Hypothalamus (tissue), 51 donors: ENCODE measurements around the gene CD2AP.
"Not testable (repeated sequence)": the region's sequence is repeated elsewhere in the genome, so short reads cannot be mapped to it uniquely, and the experiment has no call there.

ENCODE experiments used
- DNase-seq, 51 donors: peaks; one replicate each; lab custom pipeline; 2025; lab: John Stamatoyannopoulos, UW

CD2AP gene, protein sequence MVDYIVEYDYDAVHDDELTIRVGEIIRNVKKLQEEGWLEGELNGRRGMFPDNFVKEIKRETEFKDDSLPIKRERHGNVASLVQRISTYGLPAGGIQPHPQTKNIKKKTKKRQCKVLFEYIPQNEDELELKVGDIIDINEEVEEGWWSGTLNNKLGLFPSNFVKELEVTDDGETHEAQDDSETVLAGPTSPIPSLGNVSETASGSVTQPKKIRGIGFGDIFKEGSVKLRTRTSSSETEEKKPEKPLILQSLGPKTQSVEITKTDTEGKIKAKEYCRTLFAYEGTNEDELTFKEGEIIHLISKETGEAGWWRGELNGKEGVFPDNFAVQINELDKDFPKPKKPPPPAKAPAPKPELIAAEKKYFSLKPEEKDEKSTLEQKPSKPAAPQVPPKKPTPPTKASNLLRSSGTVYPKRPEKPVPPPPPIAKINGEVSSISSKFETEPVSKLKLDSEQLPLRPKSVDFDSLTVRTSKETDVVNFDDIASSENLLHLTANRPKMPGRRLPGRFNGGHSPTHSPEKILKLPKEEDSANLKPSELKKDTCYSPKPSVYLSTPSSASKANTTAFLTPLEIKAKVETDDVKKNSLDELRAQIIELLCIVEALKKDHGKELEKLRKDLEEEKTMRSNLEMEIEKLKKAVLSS

DNA sequence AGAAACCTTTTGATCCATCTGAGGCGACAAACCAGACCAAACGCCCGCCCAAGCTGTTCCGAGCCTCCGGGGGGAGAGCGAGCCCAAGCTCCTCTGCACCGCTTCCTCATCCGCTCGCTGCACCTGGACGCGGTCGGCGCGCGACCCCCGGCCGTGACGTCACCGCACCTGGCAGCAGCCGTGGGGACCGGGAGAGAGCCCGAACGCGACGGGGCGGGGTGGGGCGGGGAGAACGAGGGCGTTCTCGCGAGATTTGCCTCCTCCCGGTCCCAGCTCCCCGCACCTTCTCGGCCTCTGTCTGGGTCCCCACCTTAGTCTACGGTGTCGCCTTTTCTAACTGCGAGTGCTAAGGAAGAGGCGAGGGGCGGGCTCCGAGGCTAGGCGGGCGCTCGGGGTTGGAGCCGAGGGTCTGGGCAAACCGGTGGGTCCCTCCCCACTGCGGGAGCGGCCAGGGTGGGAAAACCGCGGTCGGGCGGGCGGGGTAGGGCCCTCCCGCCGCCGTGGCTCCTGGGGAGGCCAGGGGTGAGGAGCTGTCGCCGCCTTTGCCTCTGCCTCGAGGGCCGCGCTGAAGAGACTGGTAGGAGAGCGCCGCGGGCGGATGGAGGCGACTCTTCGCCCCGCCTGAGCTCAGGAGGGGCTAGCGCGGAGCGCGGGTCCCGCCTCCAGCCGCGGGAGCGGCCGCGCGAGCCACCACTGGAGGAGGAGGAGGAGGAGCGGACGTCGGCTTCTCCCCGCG lies at the start of gene CD2AP:
Gene CD2AP (plus strand): TSS at position 293 of the 736 bp plus-strand sequence. CDS start 456 bp downstream, outside the sequence.
- peak; percentile 7 to 87 (median 69) for DNase-seq

DNA sequence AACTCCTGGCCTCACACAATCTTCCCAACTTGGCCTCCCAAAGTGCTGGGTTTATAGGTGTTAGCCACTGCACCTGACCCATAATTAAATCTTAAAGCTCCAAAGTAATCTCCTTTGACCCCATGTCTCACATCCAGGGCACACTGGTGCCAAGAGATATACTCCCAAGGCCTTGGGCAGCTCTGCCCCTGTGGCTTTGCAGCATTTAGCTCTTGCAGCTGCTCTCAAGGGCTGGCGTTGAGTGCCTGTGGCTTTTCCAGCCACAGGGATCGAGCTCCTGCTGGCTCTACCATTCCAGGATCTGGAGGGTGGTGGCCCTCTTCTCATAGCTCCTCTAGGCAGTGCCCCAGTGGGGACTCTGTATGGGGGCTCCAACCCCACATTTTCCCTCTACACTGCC lies 49.3 kb upstream of the CD2AP start:
- no peak for DNase-seq

DNA sequence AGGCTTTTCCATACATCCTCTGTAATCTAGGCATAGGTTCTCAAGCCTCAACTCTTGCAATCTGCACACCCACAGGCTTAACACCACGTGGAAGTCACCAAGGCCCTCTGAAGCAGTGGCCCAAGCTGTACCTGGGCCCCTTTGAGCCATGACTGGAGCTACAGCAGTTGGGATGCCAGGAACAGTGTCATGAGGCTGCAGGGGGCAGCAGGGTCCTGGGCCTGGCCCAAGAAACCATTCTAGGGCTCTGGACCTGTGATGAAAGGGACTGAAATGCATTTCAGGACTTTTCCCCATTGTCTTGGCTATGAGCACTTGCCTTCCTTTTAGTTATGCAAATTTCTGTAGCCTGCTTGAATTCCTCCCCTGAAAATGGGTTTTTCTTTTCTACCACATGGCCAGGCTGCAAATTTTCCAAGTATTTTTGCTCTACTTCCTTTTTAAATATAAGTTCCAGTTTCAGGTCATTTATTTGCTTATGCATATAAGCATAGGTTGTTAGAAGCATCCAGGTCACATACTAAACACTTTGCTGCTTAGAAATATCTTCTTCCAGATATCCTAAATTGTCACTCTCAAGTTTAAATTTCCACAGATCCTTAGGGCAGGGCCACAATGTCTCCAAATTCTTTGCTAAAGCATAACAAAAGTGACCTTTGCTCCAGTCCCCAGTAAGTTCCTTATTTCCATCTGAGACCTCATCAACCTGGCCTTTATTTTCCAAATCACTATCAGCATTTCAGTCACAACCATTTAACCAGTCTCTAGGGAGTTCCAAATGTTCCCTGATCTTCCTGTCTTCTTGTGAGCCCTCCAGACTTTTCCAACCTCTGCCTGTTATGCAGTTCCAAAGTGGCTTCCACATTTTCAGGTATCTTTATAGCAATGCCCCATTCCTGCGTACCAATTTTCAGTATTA lies 48.6 kb upstream of the CD2AP start:
- DNase-seq = no peak

DNA sequence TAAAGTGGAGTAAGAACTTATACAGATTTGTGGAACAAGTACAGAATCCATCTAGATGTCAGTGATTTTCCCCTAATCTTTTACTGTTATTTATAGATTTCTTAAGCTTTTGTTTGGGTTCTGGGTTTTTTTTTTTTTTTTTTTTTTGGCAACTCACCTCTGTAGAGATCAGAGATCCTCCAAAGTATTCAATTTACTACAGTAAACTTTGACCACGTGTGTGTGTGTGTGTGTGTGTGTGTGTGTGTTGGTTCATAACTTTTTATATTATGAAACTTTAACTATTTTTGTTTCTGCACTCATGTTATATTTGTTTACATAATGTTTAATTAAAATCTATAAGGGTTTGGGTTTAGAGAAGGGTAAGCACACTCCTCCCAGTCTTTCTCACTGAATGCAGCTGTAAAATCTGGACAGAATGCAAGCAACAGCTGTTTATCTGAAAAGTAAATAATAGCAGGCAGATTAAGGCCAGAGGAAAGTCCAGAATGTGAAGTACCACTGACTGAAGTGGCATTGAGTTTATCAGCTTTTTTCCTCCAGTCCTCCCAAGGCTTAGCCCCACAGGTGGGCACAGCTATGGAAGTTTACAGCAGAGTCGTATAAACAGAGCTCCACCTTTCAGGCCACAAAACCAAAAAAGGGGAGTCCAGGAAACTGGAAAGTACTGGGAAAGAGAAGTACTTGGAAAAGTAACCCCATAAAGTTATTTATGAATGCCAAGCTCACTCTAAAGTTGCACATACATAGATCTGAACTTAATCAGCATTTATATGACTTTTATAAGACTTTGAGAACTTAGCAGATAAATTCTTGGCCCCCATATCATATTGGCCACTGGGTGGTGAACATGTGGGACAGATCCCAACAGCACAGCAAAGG lies 43.0 kb upstream of the CD2AP start:
- DNase-seq = no peak

DNA sequence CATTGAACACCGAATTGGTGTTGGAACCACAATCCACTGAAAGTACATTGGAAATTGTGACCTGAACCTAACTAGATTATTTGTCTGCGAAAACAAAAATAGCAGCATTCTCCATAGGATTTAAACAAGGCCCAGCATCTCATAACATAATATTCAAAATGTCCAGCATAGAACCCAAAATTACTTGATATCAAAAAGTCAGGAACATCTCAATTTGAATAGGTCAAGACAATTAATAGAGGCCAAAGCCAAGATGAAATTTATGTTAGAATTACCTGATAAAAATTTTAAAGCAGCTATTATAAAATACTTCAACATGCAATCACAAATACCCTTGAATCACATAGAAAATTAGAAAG lies 42.4 kb upstream of the CD2AP start:
- no peak for DNase-seq

DNA sequence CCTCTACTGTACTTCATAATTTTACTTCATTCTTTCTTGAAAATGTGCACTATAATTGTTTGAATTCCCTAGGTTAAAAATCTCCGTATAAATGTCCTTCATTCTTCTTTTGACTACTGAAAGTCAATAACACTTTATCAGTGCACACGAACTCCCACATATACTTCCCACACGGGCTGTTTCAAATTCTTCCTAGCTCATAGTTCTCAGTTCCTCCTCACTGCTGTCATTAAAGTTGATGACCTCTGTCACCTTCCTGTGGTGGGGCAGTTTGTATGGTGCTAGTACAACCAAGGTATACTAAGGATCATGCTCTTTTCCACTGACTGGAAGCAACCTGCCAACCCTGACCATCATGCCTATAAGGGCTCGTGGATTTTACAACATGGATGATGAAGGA lies 40.0 kb upstream of the CD2AP start:
- DNase-seq = no peak

DNA sequence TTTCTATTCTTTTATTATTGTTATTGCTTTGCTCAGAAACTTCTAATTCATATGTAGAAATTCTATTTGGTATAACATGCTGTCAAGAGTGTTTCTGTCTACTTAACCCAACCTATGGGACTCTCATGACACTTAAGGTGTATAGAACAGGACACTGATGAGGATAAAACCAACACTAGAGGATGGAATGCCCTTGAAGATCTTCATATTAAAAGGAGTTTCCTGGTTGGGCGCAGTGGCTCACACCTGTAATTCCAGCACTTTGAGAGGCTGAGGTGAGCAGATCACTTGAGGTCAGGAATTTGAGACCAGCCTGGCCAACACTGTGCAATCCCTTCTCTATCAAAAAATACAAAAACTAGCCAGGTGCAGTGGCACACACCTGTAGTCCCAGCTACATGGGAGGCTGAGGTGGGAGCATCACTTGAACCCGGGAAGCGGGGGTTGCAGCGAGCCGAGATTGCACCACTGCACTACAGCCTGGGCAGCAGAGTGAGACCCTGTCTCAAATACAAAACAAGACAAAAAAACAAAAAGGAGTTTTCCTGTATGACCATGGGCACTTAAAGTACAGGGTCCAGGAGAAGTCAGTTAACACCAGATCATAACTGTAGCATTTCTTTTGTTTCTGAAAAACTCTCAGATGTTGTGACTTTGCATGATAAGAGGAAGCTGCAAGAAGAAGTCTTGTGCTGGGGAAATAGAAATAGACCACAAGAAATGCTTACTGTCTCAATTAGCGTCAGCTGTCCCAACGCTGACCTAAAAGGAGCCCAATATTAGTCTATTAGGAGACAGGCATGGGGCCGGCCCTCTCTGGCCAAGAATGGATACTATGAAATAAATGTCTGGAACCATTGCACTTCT lies 38.9 kb upstream of the CD2AP start:
- DNase-seq = no peak

DNA sequence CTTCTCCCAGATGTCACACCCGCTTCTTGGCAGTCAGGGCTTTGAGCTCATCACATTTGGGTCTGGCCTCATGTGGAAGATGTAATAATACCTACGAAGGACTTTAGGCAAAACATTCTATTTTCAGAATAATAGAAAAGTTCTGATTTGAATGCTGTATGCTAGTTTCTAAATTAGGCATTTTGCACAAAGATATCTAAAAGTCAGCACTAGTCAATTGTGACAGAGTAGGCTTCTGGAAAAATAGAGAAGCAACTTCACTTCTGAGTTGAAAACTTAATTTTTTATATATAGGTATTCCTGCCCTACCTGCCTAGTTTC lies 38.3 kb upstream of the CD2AP start:
- no peak for DNase-seq

DNA sequence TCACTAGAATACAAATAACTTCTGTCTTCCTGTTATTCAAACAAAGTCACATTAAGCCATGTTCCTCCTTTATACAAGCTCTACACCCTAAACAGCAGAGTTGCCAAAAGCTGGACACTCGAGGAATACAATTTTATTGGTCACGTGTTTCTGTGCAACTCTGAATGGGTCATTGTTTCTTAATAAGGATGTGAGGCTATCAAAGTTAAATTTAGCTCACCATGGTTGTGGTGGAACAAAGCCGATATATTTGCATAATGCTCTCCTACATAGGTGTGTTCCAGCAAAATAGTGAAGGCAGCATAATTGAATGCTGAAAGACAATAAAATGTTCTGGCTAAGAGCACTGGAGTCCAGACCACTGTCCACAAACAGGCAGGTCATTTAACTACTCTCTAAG lies 36.9 kb upstream of the CD2AP start:
- DNase-seq = no peak

DNA sequence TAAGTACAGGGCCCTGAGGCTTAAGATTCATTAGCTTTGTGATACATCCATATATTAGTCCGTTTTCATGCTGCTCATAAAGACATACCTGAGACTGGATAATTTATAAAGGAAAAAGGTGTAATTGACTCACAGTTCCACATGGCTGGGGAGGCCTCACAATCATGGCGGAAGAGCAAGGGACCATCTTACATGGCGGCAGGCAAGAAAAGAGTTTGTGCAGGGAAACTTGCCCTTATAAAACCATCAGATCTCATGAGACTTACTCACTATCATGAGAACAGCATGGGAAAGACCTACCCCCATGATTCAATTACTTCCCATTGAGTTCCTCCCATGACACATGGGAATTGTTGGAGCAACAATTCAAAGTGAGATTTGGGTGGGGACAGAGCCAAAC lies 32.6 kb upstream of the CD2AP start:
- not testable (repeated sequence) for DNase-seq

DNA sequence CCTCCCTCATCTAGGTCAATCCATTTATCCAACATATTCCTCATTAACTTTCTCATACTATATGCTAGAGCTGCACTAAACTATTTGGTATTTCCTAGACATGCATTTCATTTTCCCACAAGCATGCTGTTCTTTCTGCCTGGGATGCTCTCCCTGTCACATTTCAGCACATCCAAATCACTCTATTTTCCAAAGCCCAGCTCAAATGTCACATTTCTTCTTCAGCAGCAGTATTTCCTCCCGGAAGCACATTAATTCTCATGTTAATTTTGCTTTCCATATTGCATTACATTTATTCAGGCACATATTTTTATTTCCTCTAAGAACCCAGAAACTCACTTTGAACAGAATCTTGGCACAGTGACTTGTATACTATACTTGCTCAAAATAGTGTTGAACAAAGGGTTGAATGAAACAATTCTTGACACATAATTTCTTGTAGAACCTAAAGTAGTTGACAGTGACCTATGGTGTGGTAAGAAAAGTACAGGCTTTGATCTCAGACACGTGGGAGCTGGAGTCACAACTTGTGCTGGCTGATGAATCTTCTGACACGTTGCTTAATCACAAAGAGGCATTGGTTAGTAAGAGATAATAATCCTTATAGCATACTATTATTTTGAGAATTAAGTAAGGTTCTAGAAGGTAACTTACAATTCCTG lies 30.8 kb upstream of the CD2AP start:
- DNase-seq = no peak

DNA sequence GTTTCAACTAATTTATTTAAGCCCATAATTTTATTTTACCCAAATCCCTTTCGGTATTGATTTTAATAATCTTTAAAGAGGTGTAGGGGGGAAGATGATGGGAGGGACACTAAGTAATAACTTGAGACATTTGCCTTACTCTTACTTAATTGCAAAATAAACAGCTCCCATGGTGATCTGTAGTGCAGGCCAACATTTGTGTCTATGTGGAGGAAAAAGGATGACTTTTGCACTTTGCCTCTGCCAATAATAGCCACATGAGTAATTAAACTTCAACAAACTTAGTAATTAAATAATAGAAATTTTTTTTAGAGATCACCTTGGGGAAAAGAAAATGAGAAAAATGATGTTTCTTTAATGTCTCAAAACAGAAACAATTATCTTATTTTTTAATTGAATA lies 29.9 kb upstream of the CD2AP start:
- DNase-seq = no peak

DNA sequence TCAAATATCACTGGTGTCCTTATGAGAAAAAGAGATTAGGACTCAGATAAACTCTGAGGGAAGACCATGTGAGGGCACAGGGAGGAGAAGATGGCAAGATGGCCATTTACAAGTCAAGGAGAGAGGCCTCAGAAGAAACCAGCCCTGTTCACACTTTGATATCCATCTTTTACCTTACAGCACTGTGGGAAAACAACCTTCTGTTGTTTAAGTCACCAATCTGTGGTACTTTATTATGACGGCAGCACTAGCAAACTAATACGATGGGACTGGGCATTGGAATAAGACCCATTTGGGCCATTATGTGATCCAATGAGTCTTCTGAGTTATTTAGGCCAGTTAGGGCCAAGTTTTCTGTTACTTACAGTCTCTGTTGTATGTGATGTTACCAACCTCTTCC lies 26.4 kb upstream of the CD2AP start:
- DNase-seq = no peak

DNA sequence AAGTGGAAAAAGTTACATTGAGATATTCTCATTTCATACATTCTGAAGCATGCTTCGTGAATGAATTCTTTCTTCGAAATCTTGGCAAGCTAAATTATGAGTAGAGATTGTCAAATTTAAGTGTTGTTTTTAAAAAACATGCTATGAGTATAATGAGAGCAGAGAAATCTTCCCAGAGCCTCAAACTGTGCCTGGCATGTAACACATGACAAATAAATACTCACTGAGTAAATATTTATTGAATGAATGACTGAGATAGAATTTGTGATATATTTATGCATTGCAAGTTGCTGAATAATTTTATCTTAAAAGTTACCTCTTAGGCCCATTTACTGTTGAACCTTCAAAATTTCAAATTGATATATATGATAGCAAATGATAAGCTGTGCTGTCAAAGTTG lies 24.7 kb upstream of the CD2AP start:
- no peak for DNase-seq

DNA sequence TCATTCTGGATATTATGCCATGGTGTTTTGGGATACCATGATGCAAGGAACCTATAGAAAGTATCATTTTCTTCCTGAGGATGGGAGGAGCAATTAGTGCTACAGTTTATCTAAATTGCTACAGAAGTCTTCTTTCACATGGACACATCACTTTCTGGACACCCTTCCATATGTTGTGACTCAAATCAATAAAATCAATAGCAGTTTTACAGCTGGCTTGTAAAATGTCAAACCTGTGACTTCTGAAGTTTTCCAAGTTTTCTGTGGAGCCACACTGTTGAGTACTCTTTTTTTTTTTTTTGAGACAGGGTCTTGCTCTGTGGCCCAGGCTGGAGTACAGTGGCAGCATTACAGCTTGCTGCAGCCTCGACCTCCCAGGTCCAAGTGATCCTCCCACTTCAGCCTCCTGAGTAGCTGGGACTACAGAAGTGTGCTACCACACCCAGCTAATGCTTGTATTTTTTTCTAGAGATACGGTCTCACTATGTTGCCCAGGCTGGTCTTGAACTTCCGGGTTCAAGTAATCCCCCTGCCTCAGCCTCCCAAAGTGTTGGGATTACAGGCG lies 24.1 kb upstream of the CD2AP start:
- DNase-seq = no peak

DNA sequence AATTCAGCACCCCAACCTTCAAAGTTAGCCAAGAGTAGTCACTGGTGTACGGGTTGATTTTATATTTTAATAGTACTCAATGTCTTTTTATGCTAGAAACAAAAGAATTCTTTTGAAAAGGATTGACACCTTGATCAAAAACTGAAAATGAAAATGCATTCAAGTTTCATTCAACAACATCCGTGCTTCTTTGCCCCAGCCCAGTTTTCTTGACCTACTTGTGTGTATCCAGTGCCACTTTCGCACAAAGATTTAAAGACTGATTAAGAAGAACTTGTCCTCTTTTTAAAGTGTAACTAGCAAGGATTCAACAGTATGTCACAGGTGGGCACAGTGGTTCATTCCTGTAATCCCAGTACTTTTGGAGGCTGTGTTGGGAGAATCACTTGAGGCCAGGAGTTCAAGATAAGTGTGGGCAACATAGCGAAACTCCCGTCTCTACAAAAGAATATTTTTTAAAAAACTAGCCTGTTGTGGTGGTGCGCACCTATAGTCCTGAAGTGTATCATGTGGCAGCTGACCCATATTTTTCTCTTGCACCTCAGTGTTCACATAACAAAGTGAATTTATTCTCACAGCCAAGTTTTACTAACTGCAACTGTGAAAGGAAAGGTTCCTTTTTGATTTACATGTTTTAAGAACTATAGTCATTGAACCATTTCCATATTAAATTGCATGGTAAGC lies 22.7 kb upstream of the CD2AP start:
- no peak for DNase-seq

DNA sequence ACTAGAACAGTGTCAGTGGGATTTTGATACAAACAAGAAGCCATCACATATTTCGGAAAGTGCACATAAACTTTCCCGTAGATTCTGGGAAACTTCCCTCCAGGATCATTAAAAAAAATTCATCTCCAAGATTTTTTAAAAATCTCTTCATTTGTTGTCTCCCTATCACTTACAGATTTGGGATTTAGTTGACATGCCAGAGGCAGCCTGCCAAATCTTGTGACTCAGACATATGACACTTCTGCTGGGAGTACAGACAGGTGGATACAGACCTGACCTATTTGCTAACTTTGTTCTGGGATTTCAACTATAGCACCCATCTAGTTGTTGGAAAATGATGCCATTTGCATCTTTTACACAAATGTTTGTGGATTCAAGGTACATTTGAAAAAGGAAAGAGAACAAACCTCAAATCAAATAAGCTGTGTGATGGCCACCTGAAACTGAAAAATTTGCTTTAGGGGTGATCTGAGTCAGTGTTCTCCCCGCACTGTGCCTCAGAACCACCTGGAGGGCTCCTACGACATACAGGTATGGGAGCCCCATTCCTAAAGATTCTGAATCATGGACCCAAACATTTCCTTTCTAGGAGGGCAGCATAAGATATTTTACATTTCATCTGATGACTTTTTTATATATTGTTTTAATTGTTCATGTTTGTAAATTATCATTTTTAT lies 21.9 kb upstream of the CD2AP start:
- no peak for DNase-seq
